Epidermal melanocyte (primary cell): Measurements from ENCODE around the gene TRIM40.
A peak's percentile ranks its signal among the peaks of the same experiment; 100 is the strongest.
"Not testable (repeated sequence)": the region's sequence is repeated elsewhere in the genome, so short reads cannot be mapped to it uniquely, and the experiment has no call there.

Experiments used
- DNase-seq: peaks from one replicate; pipeline ENCODE4 v3.0.0; 2011; ENCODE audit warnings: low spot score; ENCODE audit not compliant: insufficient read length

The TRIM40 gene

GRCh38 chr6:30113003-30113759, 22.8 kb upstream of the TRIM40 start, which contains the start of gene TRIM31:
TRIM31 (minus strand) TSS chr6:30113090; CDS start chr6:30112805, 285 bp downstream.
- no peak for DNase-seq

DNA sequence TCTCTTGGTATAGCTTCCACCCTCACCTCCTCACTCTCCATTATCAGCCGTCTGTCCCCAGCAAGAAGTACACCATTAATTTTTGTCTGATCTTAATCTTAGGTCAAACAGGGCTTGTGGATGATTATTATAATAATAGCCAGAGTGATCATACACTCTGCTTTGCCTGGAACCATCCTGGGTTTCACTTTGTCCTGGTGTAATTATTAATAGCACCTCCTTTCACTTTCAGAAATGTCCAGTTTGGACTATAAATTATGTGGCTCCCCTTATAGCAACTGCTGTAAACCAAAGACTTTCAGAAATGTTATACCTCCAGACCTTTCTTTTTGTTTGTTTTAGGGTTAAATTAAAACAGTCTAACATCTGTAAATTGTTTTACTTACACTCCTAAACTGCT, 22.1 kb upstream of the TRIM40 start:
- DNase-seq = no peak

GRCh38 chr6:30116724-30117123, 19.2 kb upstream of the TRIM40 start:
- no peak for DNase-seq

- DNase-seq = not testable (repeated sequence)
Measured at GRCh38 chr6:30118691-30119090, 17.2 kb upstream of the TRIM40 start.

GRCh38 chr6:30121446-30122366, 14.2 kb upstream of the TRIM40 start:
- no peak for DNase-seq

GRCh38 chr6:30122515-30122914, 13.4 kb upstream of the TRIM40 start:
- DNase-seq = no peak

GRCh38 chr6:30127238-30128093, 8.5 kb upstream of the TRIM40 start:
- no peak for DNase-seq

DNA sequence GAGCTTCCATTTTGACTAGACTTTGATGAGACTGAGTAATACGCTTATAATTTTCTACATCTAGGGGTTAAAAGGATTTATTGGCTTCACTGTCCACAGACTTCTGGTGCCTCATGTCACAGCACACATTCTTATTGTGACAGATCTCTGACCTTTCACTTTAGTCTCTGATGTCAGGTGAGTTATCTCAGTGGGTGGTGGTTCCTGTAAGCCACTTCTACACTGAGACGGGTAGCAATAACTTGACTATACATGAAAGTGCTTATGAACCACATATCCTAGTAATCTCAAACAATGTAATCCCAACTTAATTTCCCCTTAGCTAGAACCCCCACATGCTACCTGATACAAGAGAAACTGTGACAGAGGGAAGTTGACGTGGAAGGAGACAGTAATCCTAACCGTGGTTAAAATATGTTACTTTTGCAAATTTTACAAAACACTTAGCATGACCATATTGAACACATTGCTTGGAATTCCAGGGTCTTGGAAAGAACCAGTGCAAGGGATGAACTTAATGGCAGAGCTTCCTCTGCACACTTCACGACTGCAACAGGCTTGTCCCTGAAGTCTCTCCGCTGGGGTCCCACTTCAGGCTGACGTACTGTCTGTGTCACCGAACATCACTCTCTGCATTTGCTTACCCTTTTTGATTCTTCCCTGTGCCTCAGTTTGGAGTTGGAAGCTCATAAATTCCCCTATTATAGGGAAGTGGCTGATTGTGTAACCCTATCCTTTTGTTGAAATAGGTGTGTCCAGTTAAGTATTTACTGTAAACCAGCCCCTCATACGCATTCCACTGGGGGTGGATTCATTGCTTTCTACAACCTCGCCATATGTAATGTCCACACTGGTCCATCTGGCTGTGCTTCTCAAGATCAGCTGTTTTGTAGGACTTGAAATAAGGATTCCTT, 6.4 kb upstream of the TRIM40 start:
- no peak for DNase-seq

DNA sequence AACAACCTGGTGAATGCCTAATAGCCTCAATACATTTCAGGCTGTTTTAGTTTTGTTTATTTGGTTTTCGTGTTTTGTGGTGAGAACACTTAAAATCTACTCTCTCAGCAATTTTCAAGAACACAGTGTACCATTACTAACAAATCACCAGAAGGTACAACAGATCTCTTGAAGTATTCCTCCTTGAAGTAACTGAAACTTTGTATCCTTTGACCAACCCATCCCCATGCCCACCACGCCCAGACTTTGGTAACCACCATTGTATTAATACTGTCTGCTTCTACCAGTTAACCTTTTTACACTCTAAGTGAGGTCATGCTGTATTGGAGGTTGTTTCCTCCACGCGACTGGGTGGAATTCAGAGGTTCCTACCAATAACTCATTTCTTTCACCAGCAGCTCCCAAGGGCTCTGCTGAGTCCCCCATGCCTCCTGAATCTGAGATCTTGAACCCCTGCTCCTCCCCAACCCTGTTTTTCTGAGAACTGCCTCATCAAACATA, 5.7 kb upstream of the TRIM40 start:
- DNase-seq = no peak

- DNase-seq = peak; percentile 88
Measured at GRCh38 chr6:30130887-30131862, 4.8 kb upstream of the TRIM40 start.

- no peak for DNase-seq
Measured at GRCh38 chr6:30131947-30132497, 3.9 kb upstream of the TRIM40 start.

DNA sequence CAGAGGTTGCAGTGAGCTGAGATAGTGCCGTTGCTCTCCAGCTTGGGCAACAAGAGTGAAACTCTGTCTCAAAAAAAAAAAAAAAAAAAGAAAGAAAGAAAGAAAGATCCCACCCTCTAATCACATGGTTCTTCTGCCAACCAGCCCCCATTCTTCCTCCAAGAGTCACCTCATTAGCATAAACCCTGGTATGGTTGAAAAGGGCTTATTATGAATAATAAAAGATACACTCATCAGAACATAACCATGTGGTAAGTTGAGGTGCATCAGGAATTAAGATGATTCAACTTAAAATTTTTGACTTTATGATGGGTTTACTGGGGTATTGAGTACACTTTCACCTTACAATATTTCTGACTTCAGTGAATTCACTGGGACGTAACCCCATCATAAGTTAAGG, 793 bp upstream of the TRIM40 start:
- no peak for DNase-seq

DNA sequence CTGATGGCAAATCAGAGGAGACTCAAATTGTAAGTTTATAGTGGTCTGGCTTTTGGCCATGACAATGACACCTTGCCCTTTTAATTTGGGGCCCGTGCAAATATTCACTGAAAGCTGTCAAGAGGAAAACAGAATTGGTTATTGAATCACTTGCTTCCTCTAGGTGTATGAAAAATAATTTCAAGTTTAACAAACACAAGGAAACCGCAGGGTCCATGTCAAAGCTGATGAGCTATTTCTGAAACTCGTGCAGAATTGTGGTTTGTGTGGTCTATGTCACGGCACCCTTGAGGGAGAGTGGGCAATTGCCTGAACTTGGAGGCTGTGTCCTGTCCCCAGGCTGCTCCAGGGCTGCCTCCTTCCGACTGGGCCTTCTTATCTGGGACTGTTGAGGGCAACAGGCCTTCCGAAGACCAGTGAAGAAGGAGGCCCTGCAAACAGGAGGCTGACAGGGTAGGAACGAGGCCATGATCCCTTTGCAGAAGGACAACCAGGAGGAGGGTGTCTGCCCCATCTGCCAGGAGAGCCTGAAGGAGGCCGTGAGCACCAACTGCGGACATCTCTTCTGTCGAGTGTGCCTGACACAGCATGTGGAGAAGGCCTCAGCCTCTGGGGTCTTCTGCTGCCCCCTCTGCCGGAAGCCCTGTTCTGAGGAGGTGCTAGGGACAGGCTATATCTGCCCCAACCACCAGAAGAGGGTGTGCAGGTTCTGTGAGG, 788 bp downstream of the TRIM40 start:
- no peak for DNase-seq

- DNase-seq = not testable (repeated sequence)
Measured at GRCh38 chr6:30140240-30140639, 4.3 kb downstream of the TRIM40 start.

DNA sequence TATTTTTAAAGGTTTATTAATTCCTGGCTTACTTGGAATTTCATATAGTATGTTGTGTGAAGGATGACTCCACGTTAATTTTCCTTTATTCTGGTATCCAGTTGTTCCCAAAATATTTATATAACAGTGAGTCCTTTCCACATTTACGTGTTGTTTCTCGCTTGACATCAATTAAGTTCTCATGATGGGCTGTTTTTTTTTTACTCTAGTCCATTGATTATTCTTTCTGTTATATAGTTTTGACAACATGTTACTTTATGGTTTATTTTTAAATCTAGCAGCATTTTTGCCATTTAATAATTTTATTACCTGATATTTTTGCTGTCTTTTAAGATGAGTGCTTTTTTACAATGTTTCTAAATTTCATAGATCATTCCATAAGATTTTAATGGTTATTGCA, 6.7 kb downstream of the TRIM40 start:
- DNase-seq = no peak

DNA sequence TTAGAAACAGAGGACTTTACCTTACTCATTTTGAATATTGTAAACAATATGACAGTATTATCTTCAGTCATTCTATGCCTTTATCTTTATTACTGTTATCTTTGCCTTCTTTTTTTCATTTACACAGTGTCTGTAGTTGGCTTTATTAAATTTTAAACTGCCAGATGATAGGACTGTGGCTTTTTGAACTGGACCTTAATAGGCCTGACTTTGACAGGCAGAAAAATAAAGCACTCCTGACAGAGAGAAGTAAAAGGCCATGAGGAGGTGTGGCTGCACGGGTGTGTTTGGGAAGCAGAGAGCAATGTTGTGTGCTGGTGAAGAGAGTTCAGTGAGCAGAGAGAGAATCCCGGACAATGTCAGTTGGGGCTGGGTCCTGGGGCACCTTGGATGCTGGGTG, 7.8 kb downstream of the TRIM40 start:
- DNase-seq = no peak

GRCh38 chr6:30144811-30145210, 8.9 kb downstream of the TRIM40 start:
- DNase-seq = no peak

GRCh38 chr6:30145818-30146217, 9.9 kb downstream of the TRIM40 start:
- no peak for DNase-seq
